OCI-LY1 (cell line): Measurements from ENCODE around the gene PIP4K2B.
A peak's percentile ranks its signal among the peaks of the same experiment; 100 is the strongest.

Experiments
- H2AFZ ChIP-seq: fragments of 200-600 bp; sonication (generic), shearing (Covaris generic); 2 replicates; pipeline ENCODE4 v1.6.0; 2014; ENCODE audit warnings: antibody characterized with exemption, mild to moderate bottlenecking, low read length
- H3F3A ChIP-seq: fragments of 200-600 bp; sonication (generic), shearing (Covaris generic); 2 replicates; pipeline ENCODE4 v1.6.0; 2014; ENCODE audit warnings: mild to moderate bottlenecking, antibody characterized with exemption, low read length, moderate library complexity; ENCODE audit not compliant: insufficient read depth
- H3K27ac ChIP-seq: fragments of 200-600 bp; sonication (generic); 2 replicates; pipeline ENCODE4 v1.5.1; 2014; ENCODE audit warnings: low read length, mixed run types, mild to moderate bottlenecking, low read depth; ENCODE audit not compliant: poor library complexity, severe bottlenecking
- H3K27me3 ChIP-seq: fragments of 200-600 bp; sonication (generic); 2 replicates; pipeline ENCODE4 v1.6.0; 2014; ENCODE audit warnings: antibody characterized with exemption, mild to moderate bottlenecking, low read length, moderate library complexity; ENCODE audit not compliant: insufficient read depth
- H3K36me3 ChIP-seq: fragments of 200-600 bp; sonication (generic); 2 replicates; pipeline ENCODE4 v1.6.1; 2014; ENCODE audit warnings: mild to moderate bottlenecking, antibody characterized with exemption, low read length, moderate library complexity, mixed read lengths; ENCODE audit not compliant: insufficient read depth
- H3K4me1 ChIP-seq: fragments of 200-600 bp; sonication (generic); 2 replicates; pipeline ENCODE4 v1.5.1; 2014; ENCODE audit warnings: mild to moderate bottlenecking, low read length, moderate library complexity; ENCODE audit not compliant: insufficient read depth, severe bottlenecking
- H3K4me2 ChIP-seq: fragments of 200-600 bp; sonication (generic), shearing (Covaris generic); 2 replicates; pipeline ENCODE4 v1.6.1; 2014; ENCODE audit warnings: low read length
- H3K4me3 ChIP-seq: fragments of 200-600 bp; sonication (generic); 2 replicates; pipeline ENCODE4 v1.5.1; 2014; ENCODE audit warnings: low read length, low read depth, mild to moderate bottlenecking, mixed read lengths; ENCODE audit not compliant: poor library complexity, severe bottlenecking
- H3K79me2 ChIP-seq: fragments of 200-600 bp; shearing (Covaris generic); 2 replicates; pipeline ENCODE4 v1.6.1; 2016; ENCODE audit warnings: mixed run types, low read length, mixed read lengths; ENCODE audit not compliant: insufficient read depth
- H3K9ac ChIP-seq: fragments of 200-600 bp; sonication (generic), shearing (Covaris generic); 2 replicates; pipeline ENCODE4 v1.6.1; 2014; ENCODE audit warnings: mild to moderate bottlenecking, low read length, mixed read lengths
- H3K9me2 ChIP-seq: fragments of 200-600 bp; sonication (generic), shearing (Covaris generic); 2 replicates; pipeline ENCODE4 v1.6.1; 2014; ENCODE audit warnings: low read depth, mild to moderate bottlenecking, low read length, mixed read lengths
- H3K9me3 ChIP-seq: fragments of 200-600 bp; shearing (Covaris generic); 2 replicates; pipeline ENCODE4 v1.6.1; 2014; ENCODE audit warnings: low read length, mixed read lengths
- H4K20me1 ChIP-seq: fragments of 200-600 bp; sonication (generic), shearing (Covaris generic); 2 replicates; pipeline ENCODE4 v1.6.0; 2016; ENCODE audit warnings: mild to moderate bottlenecking, low read length; ENCODE audit not compliant: insufficient read depth
- EZH2 ChIP-seq: fragments of 200-600 bp; sonication (generic), shearing (Covaris generic); IDR thresholded peaks from 2 replicates; pipeline ENCODE4 v1.8.0; 2017; ENCODE audit warnings: borderline replicate concordance, mixed run types, mild to moderate bottlenecking, antibody characterized with exemption, low read length, moderate library complexity, mixed read lengths
- TF ChIP-seq, protein P1 (sequence below): fragments of 200-600 bp; sonication (generic), shearing (Covaris generic); IDR thresholded peaks from 2 replicates; pipeline ENCODE4 v1.5.1; 2017; ENCODE audit warnings: mild to moderate bottlenecking, antibody characterized with exemption, low read length, moderate library complexity, mixed read lengths

PIP4K2B gene

DNA sequence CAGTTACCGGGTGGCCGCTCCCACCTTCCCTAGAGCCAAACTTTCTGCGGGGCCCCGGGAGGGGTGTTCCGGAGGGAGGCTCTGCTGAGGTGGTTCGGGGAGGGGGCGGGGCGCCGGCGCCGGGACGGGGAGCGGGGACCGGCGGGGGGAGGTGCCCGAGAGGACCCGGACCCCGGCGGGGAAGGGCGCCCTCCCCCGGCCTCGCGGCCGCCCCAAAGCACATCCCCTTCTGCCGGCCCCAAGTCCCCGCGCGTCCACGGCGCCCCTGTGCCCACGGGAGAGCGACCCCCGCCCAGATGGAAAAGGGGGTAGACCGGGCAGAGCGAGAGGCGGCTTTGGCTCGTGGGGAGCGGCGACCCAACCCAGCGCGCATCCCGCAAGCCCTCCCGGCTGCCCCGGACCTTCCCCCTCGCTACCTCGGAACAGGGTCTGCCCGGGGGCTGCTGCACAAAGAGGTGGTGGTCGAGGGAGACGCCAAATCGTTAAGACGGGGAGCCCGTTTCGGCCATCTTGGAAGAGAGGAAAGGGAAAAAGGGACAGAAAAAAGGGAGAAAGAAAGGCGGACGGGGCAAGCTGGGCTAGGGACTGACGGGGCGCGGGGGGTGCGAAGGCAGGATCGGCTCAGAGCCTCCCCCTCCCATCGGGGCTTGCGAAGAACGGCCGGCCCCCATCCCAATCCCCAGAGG is 51.8 kb downstream of the PIP4K2B start:
- Histone ChIP-seq H3K9me3 (no peaks in the 10 kb centered on the region), H3K4me1 (peaks cover 51% of the 10 kb centered on the region), H3K4me3 (peak overlapping the region; percentile 60), H3K27ac (no peak overlapping the region), H3K27me3 (peaks cover 5% of the 10 kb centered on the region; the same call in 1 of the 2 replicates), H3K4me2 (peak overlapping the region; percentile 67), H3K79me2 (no peaks in the 10 kb centered on the region), H3K9me2 (no peaks in the 10 kb centered on the region), H3K36me3 (no peaks in the 10 kb centered on the region), H3K9ac (peak overlapping the region; percentile 43), H3F3A (0 out of 2 replicates have a peak, but pooled peaks cover 4% of the 10 kb centered on the region), H4K20me1 (no peaks in the 10 kb centered on the region), H2AFZ (no peak overlapping the region)
- TF ChIP-seq EZH2, result no peak
- TF ChIP-seq, protein P1, sequence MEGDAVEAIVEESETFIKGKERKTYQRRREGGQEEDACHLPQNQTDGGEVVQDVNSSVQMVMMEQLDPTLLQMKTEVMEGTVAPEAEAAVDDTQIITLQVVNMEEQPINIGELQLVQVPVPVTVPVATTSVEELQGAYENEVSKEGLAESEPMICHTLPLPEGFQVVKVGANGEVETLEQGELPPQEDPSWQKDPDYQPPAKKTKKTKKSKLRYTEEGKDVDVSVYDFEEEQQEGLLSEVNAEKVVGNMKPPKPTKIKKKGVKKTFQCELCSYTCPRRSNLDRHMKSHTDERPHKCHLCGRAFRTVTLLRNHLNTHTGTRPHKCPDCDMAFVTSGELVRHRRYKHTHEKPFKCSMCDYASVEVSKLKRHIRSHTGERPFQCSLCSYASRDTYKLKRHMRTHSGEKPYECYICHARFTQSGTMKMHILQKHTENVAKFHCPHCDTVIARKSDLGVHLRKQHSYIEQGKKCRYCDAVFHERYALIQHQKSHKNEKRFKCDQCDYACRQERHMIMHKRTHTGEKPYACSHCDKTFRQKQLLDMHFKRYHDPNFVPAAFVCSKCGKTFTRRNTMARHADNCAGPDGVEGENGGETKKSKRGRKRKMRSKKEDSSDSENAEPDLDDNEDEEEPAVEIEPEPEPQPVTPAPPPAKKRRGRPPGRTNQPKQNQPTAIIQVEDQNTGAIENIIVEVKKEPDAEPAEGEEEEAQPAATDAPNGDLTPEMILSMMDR, result no peak

DNA sequence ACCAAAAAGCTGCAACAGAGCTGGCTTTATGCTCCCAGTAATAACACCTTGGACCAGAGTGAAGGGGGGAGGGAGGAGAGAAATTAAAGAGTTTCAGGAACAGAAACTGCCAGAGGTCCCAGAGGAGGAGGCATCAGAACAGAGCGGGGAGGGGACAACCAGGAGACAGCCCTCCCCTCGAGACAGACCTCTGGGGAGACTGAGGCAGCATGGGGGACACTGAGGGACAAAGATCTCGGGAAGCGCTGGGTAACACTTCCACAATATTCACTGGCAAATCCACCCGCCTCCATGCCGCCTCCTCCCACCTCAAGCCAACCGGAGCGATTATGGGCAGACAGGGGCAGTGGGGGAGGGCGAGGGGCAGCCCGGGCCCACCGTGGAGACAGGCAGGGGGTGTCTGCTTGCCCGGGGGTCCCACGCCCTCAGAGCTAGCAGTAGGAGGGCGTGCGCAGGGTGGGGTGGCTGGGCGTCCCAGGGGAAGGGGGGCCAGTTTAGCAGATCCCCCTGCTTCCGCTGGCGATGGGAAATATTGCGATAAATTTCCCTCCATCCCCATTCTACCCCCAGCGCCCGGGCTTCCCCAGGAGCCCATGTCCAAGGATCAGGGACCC is 52.4 kb downstream of the PIP4K2B start:
- peaks cover 5% of the 10 kb centered on the region; the same call in 1 of the 2 replicates for H3K27me3 ChIP-seq
- H3K4me3 ChIP-seq, result peak overlapping the region; percentile 60
- peak overlapping the region; percentile 19; the same call in 1 of the 2 replicates for H3K9ac ChIP-seq
- H3F3A ChIP-seq, result 0 out of 2 replicates have a peak, but pooled peaks cover 4% of the 10 kb centered on the region
- no peaks in the 10 kb centered on the region for H4K20me1 ChIP-seq
- no peaks in the 10 kb centered on the region for H3K79me2 ChIP-seq
- H3K9me3 ChIP-seq, result no peaks in the 10 kb centered on the region
- H3K4me2 ChIP-seq, result peak overlapping the region; percentile 67
- H3K27ac ChIP-seq, result no peak overlapping the region
- no peak overlapping the region for H2AFZ ChIP-seq
- H3K36me3 ChIP-seq, result no peaks in the 10 kb centered on the region
- TF ChIP-seq EZH2, result no peak
- TF ChIP-seq, protein P1, result no peak
- H3K9me2 ChIP-seq, result no peaks in the 10 kb centered on the region
- peaks cover 53% of the 10 kb centered on the region for H3K4me1 ChIP-seq

DNA sequence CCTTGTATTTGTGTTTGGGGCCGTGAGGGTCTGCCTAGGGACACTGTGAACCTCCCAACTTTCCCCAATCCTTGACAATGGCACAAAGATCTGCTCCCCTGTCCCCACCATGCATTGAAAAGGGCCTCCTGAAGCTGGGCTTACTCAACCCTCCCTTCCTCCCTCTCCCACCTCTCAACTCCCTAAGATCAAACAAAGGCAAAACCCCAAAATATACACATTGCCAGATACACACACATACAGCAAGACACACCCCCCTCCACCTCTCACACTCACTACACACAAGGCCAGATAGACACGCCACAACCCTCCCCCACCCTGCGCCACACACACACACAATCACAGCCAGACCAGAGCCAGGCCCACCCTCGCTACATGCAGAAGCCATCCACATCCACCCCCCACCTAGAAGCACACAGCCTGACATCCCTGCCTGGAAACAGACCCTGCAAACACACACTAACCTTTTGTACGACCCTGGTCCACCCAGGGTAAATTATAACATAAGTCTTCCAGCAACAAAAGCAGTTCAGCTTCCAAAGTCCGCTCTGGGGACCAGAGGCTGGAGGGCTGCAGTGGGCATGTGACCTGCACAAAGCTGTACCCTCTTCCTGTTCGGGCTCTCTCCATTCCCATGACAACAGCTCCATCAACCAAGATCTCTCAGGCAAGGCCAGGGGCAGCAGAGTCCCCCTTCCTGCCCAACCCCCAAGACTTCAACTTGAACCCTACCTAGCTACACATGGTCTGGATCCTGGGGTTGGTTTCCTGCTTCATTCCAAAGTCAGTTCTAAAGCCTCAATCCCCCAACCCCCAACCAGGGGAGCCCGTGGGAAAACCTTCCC is 53.1 kb downstream of the PIP4K2B start:
- Histone ChIP-seq H3K27me3 (peaks cover 2% of the 10 kb centered on the region; the same call in 1 of the 2 replicates), H3K36me3 (no peaks in the 10 kb centered on the region), H3K9me2 (no peaks in the 10 kb centered on the region), H3K4me3 (peak overlapping the region; percentile 60), H3K4me2 (peak overlapping the region; percentile 67), H3K27ac (no peak overlapping the region), H3K9me3 (no peaks in the 10 kb centered on the region), H3K4me1 (peaks cover 50% of the 10 kb centered on the region), H2AFZ (no peak overlapping the region), H3K79me2 (no peaks in the 10 kb centered on the region), H4K20me1 (no peaks in the 10 kb centered on the region), H3K9ac (no peak overlapping the region), H3F3A (0 out of 2 replicates have a peak, but pooled peaks cover 2% of the 10 kb centered on the region)
- no peak for TF ChIP-seq EZH2
- TF ChIP-seq, protein P1, result no peak
